GM12872 (cell line): ENCODE data around the gene GIMAP2.

Experiments used
- CTCF ChIP-seq: IDR thresholded peaks from 3 replicates; pipeline ENCODE4 v1.5.1; 2011; ENCODE audit warnings: low read depth, mild to moderate bottlenecking, low read length, moderate library complexity; ENCODE audit not compliant: insufficient read depth

The GIMAP2 gene

GRCh38 chr7:150738591-150739001, 53.1 kb downstream of the GIMAP2 start:
- no peak for TF ChIP-seq CTCF

- no peak for TF ChIP-seq CTCF
Measured at GRCh38 chr7:150739033-150739432, 53.5 kb downstream of the GIMAP2 start.

- no peak for TF ChIP-seq CTCF
Measured at GRCh38 chr7:150740053-150740452, 54.5 kb downstream of the GIMAP2 start.

- TF ChIP-seq CTCF: no peak
Measured at GRCh38 chr7:150742286-150742968, 56.9 kb downstream of the GIMAP2 start.
